NCI-H1436 (cell line): Measurements from ENCODE around the gene ALDH7A1.
"Not testable (repeated sequence)": the region's sequence is repeated elsewhere in the genome, so short reads cannot be mapped to it uniquely, and the experiment has no call there.

Source experiments
- DNase-seq: peaks from one replicate; lab custom pipeline; 2025; lab: John Stamatoyannopoulos, UW

The ALDH7A1 gene

GRCh38 chr5:126595486-126596083, 566 bp upstream of the ALDH7A1 start:
- no peak for DNase-seq

DNA sequence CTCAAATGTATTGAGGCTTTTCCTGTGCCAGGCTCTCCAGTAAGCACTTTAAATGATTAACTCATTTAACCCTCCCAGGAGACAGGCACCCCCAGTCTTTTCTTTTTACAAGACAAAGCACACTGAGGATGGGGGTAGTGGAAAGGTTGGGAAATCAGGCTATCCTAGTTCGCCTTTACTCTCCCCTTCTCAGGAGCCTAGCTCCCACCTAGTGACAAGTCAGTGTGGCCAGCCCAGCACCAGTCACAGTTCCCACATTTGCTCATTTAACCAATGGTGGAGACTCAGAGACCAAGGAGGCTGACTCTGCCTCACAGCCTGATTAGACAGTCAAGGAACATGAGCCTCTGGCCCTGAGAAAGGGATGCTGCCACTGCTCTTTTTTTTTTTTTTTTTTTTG, 3.5 kb downstream of the ALDH7A1 start:
- no peak for DNase-seq

GRCh38 chr5:126589536-126590297, 5.3 kb downstream of the ALDH7A1 start:
- DNase-seq, result no peak

GRCh38 chr5:126587551-126588390, 7.2 kb downstream of the ALDH7A1 start:
- no peak for DNase-seq

DNA sequence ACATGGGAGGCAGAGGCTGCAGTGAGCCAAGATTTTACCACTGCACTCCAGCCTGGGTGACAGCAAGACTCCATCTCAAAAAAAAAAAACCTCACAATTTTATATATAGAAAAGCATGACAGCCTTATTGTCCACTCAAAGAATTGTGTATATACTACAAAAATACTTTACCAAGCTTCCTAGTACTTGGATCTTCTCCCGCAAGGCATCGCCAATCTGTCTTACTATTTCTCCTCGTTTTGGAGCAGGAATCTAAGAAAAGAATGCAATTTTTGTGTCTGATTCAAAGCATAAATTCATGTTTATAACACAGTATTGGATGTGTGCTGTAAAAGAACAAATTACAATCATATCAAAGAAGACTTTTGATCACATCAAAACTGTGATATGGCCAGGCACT, 11.3 kb downstream of the ALDH7A1 start:
- no peak for DNase-seq

- no peak for DNase-seq
Measured at GRCh38 chr5:126579716-126580115, 15.3 kb downstream of the ALDH7A1 start.

DNA sequence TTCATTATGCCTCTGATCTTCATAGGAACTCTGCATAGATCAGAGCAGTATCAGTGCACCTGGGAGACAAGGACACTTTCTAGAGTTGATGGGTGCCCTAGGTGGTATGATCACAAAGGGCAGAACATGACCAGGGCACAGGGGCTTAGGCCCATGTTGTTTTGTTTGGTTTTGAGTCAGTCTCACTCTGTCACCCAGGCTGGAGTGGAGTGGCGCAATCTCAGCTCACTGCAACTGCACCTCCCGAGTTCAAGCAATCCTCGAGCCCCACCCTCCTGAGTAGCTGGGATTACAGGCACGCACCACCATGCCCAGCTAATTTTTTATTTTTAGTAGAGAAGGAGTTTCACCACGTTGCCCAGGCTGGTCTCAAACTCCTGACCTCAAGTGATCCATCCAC, 17.6 kb downstream of the ALDH7A1 start:
- DNase-seq, result no peak

DNA sequence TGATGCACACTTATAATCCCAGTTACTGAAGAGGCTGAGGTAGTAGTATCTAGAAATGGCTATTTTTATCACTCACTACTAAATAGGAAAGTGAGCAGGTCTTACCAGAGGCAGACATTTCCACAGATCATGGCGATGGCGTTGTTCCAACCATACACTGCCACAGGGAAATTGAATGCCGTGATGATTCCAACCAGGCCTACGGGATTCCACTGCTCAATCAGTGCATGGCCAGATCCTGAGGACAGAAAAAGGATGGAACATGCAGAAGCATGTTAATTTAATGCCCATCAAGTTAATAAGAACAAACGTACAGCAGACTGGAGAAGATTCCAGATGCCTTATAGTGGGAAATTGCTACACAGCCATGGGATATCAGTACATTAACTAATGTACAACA, 18.0 kb downstream of the ALDH7A1 start:
- DNase-seq, result no peak

GRCh38 chr5:126575644-126576043, 19.4 kb downstream of the ALDH7A1 start:
- DNase-seq, result no peak

DNA sequence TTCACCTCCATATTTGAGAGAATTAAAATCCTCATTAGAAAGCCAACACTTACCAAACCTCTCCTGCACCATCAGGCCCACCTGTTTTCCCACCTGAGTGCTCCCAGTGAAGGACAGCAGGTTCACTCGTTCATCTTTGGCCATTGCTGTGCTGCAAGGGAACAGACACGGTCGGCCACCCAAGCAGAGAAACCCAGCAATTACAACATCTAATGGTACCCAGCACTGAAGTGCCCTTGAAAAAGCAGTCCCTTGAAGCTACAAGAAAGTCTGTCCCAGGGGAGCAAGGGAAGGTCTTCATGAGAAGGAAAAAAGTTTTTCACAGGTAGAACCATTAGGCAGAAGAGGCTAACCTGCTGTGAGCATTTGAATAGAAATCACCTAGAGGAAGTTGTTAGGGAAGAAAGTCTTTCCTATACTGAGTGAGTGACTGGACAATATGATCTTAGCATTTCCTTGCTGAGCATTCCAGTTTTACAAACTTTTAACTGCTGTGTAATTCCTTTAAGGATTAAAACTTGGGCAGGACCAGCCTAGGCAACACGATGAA, 26.7 kb downstream of the ALDH7A1 start:
- DNase-seq, result no peak

DNA sequence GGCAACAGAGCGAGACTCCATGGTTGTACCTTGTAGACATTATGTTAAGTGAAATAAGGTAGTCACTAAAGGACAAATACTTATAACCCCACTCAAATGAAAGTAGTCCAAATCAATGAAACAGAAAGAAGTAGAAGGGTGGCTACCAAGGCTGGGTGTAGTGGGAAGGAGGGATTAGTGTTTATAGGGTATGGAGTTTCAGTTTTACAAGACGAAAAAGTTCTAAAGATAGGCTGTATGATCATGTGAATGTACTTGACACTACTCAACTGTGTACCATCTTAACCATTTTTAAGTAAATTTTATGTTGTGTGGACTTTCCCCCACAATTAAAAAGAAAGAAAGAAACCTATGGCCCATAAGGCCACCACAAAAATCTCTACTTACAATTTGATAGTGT, 32.2 kb downstream of the ALDH7A1 start:
- DNase-seq, result no peak

DNA sequence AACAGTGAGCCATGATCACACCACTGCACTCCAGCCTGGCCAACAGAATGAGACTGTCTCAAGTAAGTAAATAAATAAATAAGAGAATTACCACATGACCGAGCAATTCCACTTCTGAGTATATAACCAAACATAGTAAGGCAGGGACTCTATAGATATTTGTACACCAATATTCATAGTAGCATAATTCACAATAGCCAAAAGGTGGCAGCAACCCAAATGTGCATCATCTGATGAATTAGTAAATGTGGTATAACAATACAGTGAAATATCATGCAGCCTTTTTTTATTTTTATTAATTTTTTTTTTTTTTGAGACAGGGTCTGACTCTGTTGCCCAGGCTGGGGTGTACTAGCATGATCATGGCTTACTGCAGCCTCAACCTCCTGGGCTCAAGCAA, 33.1 kb downstream of the ALDH7A1 start:
- no peak for DNase-seq

GRCh38 chr5:126555101-126555500, 39.9 kb downstream of the ALDH7A1 start:
- DNase-seq, result not testable (repeated sequence)

GRCh38 chr5:126552614-126553013, 42.4 kb downstream of the ALDH7A1 start:
- no peak for DNase-seq

GRCh38 chr5:126544087-126544740, 50.8 kb downstream of the ALDH7A1 start:
- no peak for DNase-seq

GRCh38 chr5:126543660-126544059, 51.4 kb downstream of the ALDH7A1 start:
- DNase-seq, result no peak

DNA sequence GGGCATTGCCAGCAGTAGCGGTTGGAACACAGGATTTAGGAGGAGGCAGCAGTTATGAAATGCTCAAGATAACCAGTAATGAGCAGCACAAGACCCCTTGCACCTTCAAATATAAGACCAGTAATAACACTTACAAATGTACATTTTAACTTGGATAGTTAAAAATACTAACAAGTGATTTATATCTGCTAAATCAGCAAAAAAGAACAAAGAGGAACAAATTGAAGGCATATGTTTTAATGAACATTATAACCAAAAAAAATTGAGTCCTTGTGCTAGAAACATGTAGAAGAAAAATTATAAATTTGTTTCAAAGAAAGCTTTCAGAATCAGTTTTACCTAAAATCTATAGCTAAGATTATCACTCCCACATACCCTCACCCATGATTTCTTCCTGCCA, 52.0 kb downstream of the ALDH7A1 start:
- DNase-seq, result no peak

GRCh38 chr5:126542441-126542840, 52.6 kb downstream of the ALDH7A1 start:
- DNase-seq, result no peak

DNA sequence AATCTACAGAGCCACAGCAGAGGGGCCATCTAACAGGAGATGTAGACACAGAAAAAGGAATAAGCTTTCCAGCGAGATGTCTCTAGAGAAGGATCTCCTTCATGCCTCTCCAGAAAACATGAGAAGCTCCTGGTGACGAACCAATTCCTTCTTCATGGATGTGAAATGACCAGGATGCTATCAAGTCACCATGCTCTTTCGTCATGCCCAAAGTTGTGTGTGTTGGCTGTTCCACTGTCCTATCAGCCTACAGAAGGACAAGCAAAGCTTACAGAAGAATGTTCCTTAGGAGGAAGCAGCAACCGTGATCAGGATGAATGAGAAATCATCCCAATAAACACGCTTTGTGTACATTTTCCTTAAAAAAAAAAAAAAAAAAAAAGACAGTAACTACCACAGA, 54.4 kb downstream of the ALDH7A1 start:
- no peak for DNase-seq

GRCh38 chr5:126538579-126538978, 56.4 kb downstream of the ALDH7A1 start:
- DNase-seq, result no peak

GRCh38 chr5:126536874-126537273, 58.1 kb downstream of the ALDH7A1 start:
- DNase-seq, result no peak
